ENCODE measurements around the gene FAM151A.

- TF ChIP-seq CTCF (conservative IDR thresholded peaks at IDR 0.05; ENCODE audit: low read depth in 2 of 2) = no peak
- no peak for TF ChIP-seq POLR2AphosphoS5 (IDR thresholded peaks at IDR 0.05; ENCODE audit: low read depth)
- TF ChIP-seq CREB1 (CRISPR knock-in tag; IDR thresholded peaks at IDR 0.05; ENCODE audit: low read depth) = no peak
- no peak for TF ChIP-seq REST (IDR thresholded peaks at IDR 0.05; ENCODE audit: unreplicated experiment)
- TF ChIP-seq EZH2 (IDR thresholded peaks at IDR 0.05; ENCODE audit: low read depth, unreplicated experiment) = no peak
- TF ChIP-seq ZNF331 (CRISPR knock-in tag; IDR thresholded peaks at IDR 0.05; ENCODE audit: low read depth) = no peak
- no peak for TF ChIP-seq EZH2phosphoT487 (IDR thresholded peaks at IDR 0.05; ENCODE audit: unreplicated experiment)
- TF ChIP-seq JUNB (IDR thresholded peaks at IDR 0.05; ENCODE audit: unreplicated experiment) = no peak
- no peak for TF ChIP-seq NANOG (IDR thresholded peaks at IDR 0.05; ENCODE audit: borderline replicate concordance)
- TF ChIP-seq ZNF462 (CRISPR knock-in tag; IDR thresholded peaks at IDR 0.05) = no peak
- TF ChIP-seq ZNF114 (CRISPR knock-in tag; IDR thresholded peaks at IDR 0.05) = no peak
- TF ChIP-seq STAT1 (IDR thresholded peaks at IDR 0.05; ENCODE audit: unreplicated experiment) = no peak
- no peak for TF ChIP-seq ETS1 (IDR thresholded peaks at IDR 0.05)
Observed at GRCh38 chr1:54658164-54658913, 35.0 kb upstream of the FAM151A start.

All from GM23338 (cell line).